ENCODE measurements around the gene PHETA1. TPM values are rescaled to one million over a fixed set of nuclear protein-coding genes. Genes with fewer than 3 reads are reported as not detected.

PHETA1 gene
- total RNA-seq, 1 donor from 2014 or later: 31.3 TPM

GRCh38 chr12:111410431-111411184 is 41.7 kb upstream of the PHETA1 start:
- TF ChIP-seq CTCF (IDR thresholded peaks at IDR 0.05; ENCODE audit: unreplicated experiment): no peak
- Mint-ChIP-seq H3K4me1 (ENCODE audit: low read depth) (peaks cover 2% of the 10 kb centered on the region), H3K4me3 (ENCODE audit: low read depth) (no peak overlapping the region), H3K36me3 (ENCODE audit: insufficient read depth) (no peaks in the 10 kb centered on the region), H3K27me3 (peaks cover 50% of the 10 kb centered on the region), H3K9me3 (ENCODE audit: low read depth) (no peaks in the 10 kb centered on the region), H3K27ac (no peak overlapping the region)
- DNase-seq (ENCODE audit: low spot score, unreplicated experiment): no peak

GRCh38 chr12:111409780-111410430 is 41.0 kb upstream of the PHETA1 start:
- Mint-ChIP-seq H3K27me3 (peaks cover 53% of the 10 kb centered on the region), H3K4me3 (ENCODE audit: low read depth) (no peak overlapping the region), H3K4me1 (ENCODE audit: low read depth) (peaks cover 2% of the 10 kb centered on the region), H3K36me3 (ENCODE audit: insufficient read depth) (no peaks in the 10 kb centered on the region), H3K9me3 (ENCODE audit: low read depth) (no peaks in the 10 kb centered on the region), H3K27ac (no peak overlapping the region)
- TF ChIP-seq CTCF (IDR thresholded peaks at IDR 0.05; ENCODE audit: unreplicated experiment): no peak
- no peak for DNase-seq (ENCODE audit: low spot score, unreplicated experiment)

DNA sequence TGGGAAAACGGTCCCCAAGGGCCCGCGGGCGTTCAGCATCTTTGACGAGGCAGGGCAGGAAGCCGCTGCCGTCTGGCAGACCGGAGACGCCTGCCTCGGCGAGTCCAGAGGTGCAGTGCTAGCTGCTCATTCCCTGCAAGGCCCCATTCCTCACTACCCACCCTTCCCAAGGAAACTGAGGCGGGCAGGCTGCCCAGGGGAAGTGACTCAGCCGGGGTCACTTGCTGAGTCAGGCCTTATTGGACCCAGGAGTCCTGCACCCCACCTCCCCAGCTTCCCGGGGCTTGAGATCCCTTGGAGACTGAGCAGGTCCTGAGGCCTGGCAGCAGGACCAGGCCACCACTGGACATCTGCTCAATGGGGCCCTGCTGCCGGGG is 40.5 kb upstream of the PHETA1 start:
- DNase-seq (ENCODE audit: low spot score, unreplicated experiment): no peak
- Mint-ChIP-seq H3K4me3 (ENCODE audit: low read depth) (no peak overlapping the region), H3K9me3 (ENCODE audit: low read depth) (no peaks in the 10 kb centered on the region), H3K27ac (no peak overlapping the region), H3K27me3 (peaks cover 58% of the 10 kb centered on the region), H3K4me1 (ENCODE audit: low read depth) (peaks cover 2% of the 10 kb centered on the region), H3K36me3 (ENCODE audit: insufficient read depth) (no peaks in the 10 kb centered on the region)
- no peak for TF ChIP-seq CTCF (IDR thresholded peaks at IDR 0.05; ENCODE audit: unreplicated experiment)

GRCh38 chr12:111408686-111409402 is 39.9 kb upstream of the PHETA1 start:
- Mint-ChIP-seq H3K27me3 (peaks cover 64% of the 10 kb centered on the region), H3K4me1 (ENCODE audit: low read depth) (peaks cover 2% of the 10 kb centered on the region), H3K36me3 (ENCODE audit: insufficient read depth) (no peaks in the 10 kb centered on the region), H3K9me3 (ENCODE audit: low read depth) (no peaks in the 10 kb centered on the region), H3K4me3 (ENCODE audit: low read depth) (no peak overlapping the region), H3K27ac (no peak overlapping the region)
- DNase-seq (ENCODE audit: low spot score, unreplicated experiment): no peak
- no peak for TF ChIP-seq CTCF (IDR thresholded peaks at IDR 0.05; ENCODE audit: unreplicated experiment)

GRCh38 chr12:111408116-111408440 is 39.2 kb upstream of the PHETA1 start:
- Mint-ChIP-seq H3K4me1 (ENCODE audit: low read depth) (peaks cover 2% of the 10 kb centered on the region), H3K4me3 (ENCODE audit: low read depth) (no peak overlapping the region), H3K27me3 (peaks cover 64% of the 10 kb centered on the region), H3K9me3 (ENCODE audit: low read depth) (no peaks in the 10 kb centered on the region), H3K36me3 (ENCODE audit: insufficient read depth) (no peaks in the 10 kb centered on the region), H3K27ac (no peak overlapping the region)
- DNase-seq (ENCODE audit: low spot score, unreplicated experiment): no peak
- no peak for TF ChIP-seq CTCF (IDR thresholded peaks at IDR 0.05; ENCODE audit: unreplicated experiment)
